C4-2B (cell line): ENCODE results near the gene TEX35.

Experiments
- ZFX ChIP-seq: fragments of 450-650 bp; IDR thresholded peaks from 2 replicates; pipeline ENCODE4 v1.6.1; 2017
- TF ChIP-seq, protein P1 (sequence below): fragments of 450-650 bp; conservative IDR thresholded peaks from 2 replicates; pipeline ENCODE4 v1.5.1; 2017; ENCODE audit warnings: mild to moderate bottlenecking

DNA sequence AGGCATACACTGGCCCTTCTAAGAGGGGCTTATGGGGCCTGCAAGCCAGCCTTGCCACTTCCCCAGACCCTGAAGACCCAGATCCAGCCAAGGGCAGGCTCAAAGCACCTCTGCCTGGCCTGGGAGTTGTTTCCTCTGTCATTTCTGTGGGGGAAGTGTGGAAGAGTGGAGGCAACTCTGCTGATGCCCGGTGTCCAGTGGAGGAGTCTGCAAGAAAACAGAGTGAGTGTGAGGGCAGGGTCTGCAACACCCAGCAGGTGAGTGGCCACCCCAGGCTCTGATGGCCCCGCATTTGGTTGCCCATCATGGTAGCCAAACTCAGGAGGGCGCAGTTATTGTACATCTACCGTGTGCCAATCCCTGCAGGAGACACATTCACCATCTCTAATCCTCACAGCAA, 24.5 kb upstream of the TEX35 start:
- no peak for TF ChIP-seq ZFX
- TF ChIP-seq, protein P1, sequence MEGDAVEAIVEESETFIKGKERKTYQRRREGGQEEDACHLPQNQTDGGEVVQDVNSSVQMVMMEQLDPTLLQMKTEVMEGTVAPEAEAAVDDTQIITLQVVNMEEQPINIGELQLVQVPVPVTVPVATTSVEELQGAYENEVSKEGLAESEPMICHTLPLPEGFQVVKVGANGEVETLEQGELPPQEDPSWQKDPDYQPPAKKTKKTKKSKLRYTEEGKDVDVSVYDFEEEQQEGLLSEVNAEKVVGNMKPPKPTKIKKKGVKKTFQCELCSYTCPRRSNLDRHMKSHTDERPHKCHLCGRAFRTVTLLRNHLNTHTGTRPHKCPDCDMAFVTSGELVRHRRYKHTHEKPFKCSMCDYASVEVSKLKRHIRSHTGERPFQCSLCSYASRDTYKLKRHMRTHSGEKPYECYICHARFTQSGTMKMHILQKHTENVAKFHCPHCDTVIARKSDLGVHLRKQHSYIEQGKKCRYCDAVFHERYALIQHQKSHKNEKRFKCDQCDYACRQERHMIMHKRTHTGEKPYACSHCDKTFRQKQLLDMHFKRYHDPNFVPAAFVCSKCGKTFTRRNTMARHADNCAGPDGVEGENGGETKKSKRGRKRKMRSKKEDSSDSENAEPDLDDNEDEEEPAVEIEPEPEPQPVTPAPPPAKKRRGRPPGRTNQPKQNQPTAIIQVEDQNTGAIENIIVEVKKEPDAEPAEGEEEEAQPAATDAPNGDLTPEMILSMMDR: no peak
